Measurements from ENCODE around the gene KCND3.

GRCh38 chr1:112017183-112017582 lies 27.7 kb upstream of the KCND3 start:
- no peak for TF ChIP-seq CTCF (IDR thresholded peaks at IDR 0.05)
- TF ChIP-seq POLR2A (IDR thresholded peaks at IDR 0.05) = no peak

All from Peyer's patch (tissue), 4 donors.